Mesothelial cell of epicardium (in vitro differentiated cells): ENCODE measurements around the gene MTMR3. TPM values are rescaled to one million over a fixed set of nuclear protein-coding genes. Genes with fewer than 3 reads are reported as not detected.

Experiments used
- DNase-seq, 2 experiments: peaks; one replicate each; pipeline ENCODE4 v3.0.0; 2021; ENCODE audit warnings: low spot score in 2 of 2; ENCODE audit not compliant: unreplicated experiment in 2 of 2
- H3K27ac Mint-ChIP-seq: 2 replicates; pipeline ENCODE4 v1.8.0; 2021; ENCODE audit warnings: mixed read lengths
- H3K27me3 Mint-ChIP-seq: 2 replicates; pipeline ENCODE4 v1.8.0; 2021; ENCODE audit warnings: low read depth, mixed read lengths
- H3K36me3 Mint-ChIP-seq: 2 replicates; pipeline ENCODE4 v1.8.0; 2021; ENCODE audit warnings: mixed read lengths
- H3K4me1 Mint-ChIP-seq: 2 replicates; pipeline ENCODE4 v1.8.0; 2021; ENCODE audit warnings: mixed read lengths
- H3K4me3 Mint-ChIP-seq: 2 replicates; pipeline ENCODE4 v1.8.0; 2021; ENCODE audit warnings: mild to moderate bottlenecking, moderate library complexity, mixed read lengths
- H3K9me3 Mint-ChIP-seq: 2 replicates; pipeline ENCODE4 v1.8.0; 2021; ENCODE audit warnings: mixed read lengths
- total RNA-seq: library from RNA; stranded (reverse); gene quantifications from 3 replicates; pipeline ENCODE4 v1.2.1, GENCODE V29; 2021
- TF ChIP-seq, protein P1 (sequence below): fragments of 200-600 bp; sonication (generic); IDR thresholded peaks from one replicate; pipeline ENCODE4 v1.5.0; 2021; ENCODE audit warnings: antibody characterized with exemption; ENCODE audit not compliant: unreplicated experiment

MTMR3 gene
- total RNA-seq, 1 donor from 2014 or later, result 58.7 TPM

DNA sequence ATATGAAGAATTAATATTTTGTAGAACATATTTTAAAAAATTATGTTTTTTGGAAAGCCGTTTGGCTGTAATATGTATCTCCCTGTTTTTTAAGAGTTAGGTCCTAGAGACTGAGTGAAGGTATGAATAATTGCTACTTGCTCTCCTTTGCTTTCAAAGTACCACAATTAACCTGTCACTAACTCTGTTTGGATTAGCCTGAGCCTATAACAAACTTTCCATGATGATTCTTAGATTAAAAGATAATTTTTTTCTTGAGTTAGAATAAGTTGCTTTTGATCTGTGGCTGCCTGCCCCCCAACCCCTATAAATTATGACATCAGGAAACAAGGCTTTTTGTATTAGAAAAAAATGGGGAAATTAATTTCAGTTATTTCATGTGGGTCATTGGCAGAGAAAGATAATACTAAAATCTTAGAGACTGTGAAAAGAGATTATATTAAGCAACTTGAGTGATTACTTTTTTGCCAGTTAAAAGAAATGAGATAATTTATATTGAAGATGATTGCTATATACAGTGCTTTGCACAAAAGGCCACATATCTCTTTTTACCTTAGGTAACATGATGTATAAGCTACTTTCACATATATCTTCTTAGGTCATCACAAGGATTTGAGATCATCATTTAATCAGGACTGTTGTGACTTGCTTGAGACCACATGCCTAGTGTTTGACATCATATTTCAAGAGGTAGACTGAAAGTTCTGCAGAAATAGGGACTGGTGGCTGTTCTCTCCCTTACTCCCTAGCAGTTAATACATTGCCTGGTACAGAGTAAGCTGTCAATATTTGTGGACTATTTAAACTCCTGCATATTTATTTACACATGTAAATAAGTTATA is 9.6 kb downstream of the MTMR3 start:
- TF ChIP-seq, protein P1, sequence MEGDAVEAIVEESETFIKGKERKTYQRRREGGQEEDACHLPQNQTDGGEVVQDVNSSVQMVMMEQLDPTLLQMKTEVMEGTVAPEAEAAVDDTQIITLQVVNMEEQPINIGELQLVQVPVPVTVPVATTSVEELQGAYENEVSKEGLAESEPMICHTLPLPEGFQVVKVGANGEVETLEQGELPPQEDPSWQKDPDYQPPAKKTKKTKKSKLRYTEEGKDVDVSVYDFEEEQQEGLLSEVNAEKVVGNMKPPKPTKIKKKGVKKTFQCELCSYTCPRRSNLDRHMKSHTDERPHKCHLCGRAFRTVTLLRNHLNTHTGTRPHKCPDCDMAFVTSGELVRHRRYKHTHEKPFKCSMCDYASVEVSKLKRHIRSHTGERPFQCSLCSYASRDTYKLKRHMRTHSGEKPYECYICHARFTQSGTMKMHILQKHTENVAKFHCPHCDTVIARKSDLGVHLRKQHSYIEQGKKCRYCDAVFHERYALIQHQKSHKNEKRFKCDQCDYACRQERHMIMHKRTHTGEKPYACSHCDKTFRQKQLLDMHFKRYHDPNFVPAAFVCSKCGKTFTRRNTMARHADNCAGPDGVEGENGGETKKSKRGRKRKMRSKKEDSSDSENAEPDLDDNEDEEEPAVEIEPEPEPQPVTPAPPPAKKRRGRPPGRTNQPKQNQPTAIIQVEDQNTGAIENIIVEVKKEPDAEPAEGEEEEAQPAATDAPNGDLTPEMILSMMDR, result no peak
- Mint-ChIP-seq H3K27me3 (no peaks in the 10 kb centered on the region), H3K4me1 (peaks cover 16% of the 10 kb centered on the region), H3K4me3 (no peak overlapping the region), H3K27ac (peak overlapping the region; percentile 0), H3K36me3 (peaks cover 7% of the 10 kb centered on the region), H3K9me3 (no peaks in the 10 kb centered on the region)
- DNase-seq, result no peak

DNA sequence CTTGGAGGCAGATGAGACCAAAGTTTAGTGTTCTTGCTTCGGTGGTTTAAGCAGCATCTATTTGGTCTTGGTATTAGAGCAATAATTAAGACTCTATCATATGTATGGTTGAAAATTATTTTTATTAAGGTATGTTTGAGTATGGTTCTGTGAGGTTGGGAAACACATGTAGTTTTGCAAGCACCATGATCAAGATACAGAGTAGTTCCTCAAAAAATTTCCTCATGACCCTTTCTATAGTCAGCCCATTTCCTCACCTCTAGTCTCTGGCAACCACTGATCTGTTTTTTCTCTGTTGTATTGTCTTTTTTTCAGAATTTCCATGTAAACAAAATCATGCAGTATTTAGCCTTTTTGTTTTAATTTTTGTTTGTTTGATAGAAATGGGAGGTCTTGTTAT is 18.4 kb downstream of the MTMR3 start:
- no peak overlapping the region for H3K4me3 Mint-ChIP-seq
- peaks cover 4% of the 10 kb centered on the region for H3K36me3 Mint-ChIP-seq
- DNase-seq, result no peak
- H3K27me3 Mint-ChIP-seq, result no peaks in the 10 kb centered on the region
- H3K9me3 Mint-ChIP-seq, result no peaks in the 10 kb centered on the region
- TF ChIP-seq, protein P1, result no peak
- H3K4me1 Mint-ChIP-seq, result no peaks in the 10 kb centered on the region
- H3K27ac Mint-ChIP-seq, result no peak overlapping the region

DNA sequence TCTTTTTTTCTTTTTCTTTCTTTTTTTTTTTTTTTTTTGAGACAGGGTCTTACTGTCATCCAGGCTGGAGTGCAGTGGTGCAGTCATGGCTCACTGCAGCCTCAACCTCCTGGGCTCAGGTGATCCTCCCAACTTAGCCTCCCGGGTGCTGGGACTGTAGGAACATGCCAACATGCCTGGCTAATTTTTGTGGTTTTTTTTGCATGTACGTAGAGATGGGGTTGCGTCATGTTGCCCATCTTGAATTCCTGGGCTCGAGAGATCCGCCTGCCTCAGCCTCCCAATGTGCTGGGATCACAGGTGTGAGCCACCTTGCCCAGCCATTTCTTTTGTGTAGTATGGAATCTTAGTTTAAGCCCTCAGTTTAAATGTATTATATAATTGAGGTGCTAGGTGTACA is 20.4 kb downstream of the MTMR3 start:
- no peak for DNase-seq
- Mint-ChIP-seq H3K27ac (no peak overlapping the region), H3K27me3 (no peaks in the 10 kb centered on the region), H3K36me3 (peaks cover 3% of the 10 kb centered on the region), H3K4me1 (peaks cover 12% of the 10 kb centered on the region), H3K4me3 (no peak overlapping the region), H3K9me3 (no peaks in the 10 kb centered on the region)
- TF ChIP-seq, protein P1, result no peak

DNA sequence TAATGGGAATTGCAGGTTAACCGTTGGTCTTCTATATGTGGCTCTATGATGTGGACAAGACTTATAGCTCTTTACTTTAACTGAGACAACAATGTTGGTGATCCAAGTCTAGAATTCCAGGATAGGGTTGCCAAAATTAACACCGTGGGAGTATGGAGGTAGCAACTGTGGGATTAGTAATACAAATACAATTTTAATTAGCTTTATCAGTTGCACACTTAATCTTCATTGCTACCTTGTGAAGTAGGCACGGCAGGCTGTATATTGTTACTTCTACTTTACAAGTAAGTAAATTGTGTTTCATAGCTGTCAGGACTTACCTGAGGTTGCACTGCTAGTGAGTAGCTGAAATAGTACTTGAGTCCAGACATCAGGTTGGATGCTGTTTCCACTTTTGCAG is 21.0 kb downstream of the MTMR3 start:
- Mint-ChIP-seq H3K27ac (no peak overlapping the region), H3K9me3 (no peaks in the 10 kb centered on the region), H3K4me3 (no peak overlapping the region), H3K27me3 (no peaks in the 10 kb centered on the region), H3K4me1 (peaks cover 17% of the 10 kb centered on the region), H3K36me3 (peaks cover 3% of the 10 kb centered on the region)
- TF ChIP-seq, protein P1, result no peak
- DNase-seq, result no peak

DNA sequence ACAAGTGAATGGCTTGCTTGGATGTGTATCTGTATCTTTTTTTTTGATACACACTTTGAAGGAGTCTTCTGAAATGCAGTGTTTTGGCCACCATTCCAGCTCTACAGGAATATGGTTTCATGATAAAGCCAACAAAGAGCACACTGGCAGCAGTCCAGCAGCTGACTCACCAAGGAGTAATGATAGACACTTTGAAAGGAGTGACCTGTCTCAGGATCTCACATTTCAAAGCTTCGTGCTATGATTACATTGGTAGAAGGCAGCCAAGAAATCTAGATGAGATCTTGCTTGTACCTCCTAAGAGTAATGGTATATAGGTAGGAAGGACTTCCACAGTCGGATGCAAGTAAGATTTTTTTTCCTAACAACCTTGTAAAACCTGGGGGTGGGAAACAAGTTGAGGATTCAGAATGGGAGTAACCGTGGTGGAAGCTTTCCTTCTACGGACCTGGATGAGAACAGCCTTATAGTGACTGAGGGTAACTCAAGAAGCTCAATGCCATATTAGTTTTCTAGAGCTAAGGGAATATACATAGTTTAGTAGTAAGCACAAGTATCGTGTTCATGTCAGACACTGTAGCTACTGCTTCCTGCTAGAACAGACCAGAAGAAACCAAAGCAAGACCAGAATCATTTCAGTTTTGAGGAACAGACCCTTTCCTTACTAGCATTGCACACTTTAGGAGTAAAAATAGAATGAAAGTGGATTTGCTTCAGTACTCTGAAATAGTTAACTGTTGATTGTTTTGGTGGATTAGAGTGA is 25.0 kb downstream of the MTMR3 start:
- Mint-ChIP-seq H3K9me3 (no peaks in the 10 kb centered on the region), H3K27ac (peak overlapping the region; percentile 90), H3K36me3 (peaks cover 4% of the 10 kb centered on the region), H3K4me1 (peaks cover 34% of the 10 kb centered on the region), H3K4me3 (peak overlapping the region; percentile 4), H3K27me3 (no peaks in the 10 kb centered on the region)
- TF ChIP-seq, protein P1, result no peak
- peak; percentile 68 to 78 for DNase-seq
